Germinal center (tissue), 1 donor: ENCODE measurements around the gene NBPF14.
A peak's percentile ranks its signal among the peaks of the same experiment; 100 is the strongest.
"Not testable (repeated sequence)": the region's sequence is repeated elsewhere in the genome, so short reads cannot be mapped to it uniquely, and the experiment has no call there.

ENCODE experiments used
- DNase-seq: peaks from one replicate; pipeline ENCODE4 v3.0.0; 2012; ENCODE audit warnings: mixed read lengths, low spot score

Gene NBPF14

GRCh38 chr1:148595911-148596310 is at the start of gene NBPF14:
Gene NBPF14 (minus strand): TSS chr1:148596011. CDS start chr1:148595717, 294 bp downstream.
- not testable (repeated sequence) for DNase-seq

- not testable (repeated sequence) for DNase-seq
These were observed 29.6 kb upstream of the NBPF14 start for GRCh38 chr1:148625451-148625850.

GRCh38 chr1:148618216-148618615 is 22.4 kb upstream of the NBPF14 start:
- not testable (repeated sequence) for DNase-seq

- not testable (repeated sequence) for DNase-seq
These were observed 9.5 kb upstream of the NBPF14 start for GRCh38 chr1:148605266-148605665.

GRCh38 chr1:148595360-148595759 is 451 bp downstream of the NBPF14 start:
- not testable (repeated sequence) for DNase-seq

DNA sequence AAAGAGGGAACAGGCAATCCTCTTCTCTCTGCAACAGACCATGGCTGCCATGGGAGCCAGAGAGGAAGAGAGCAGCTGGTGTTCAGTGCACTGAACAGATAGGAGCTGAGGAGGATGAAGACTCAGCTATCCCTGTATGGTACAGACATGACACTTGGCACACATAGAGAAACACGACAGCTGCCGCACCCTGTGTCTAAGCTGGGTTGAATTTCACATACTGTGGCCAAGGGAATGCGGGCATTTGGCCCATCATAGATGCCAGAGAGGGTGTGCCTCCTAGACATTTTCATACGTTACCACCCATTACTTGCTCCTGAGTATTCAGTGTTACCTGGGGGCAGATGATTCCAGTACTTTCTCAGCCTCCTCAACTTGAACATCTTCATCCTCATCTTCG is 4.7 kb downstream of the NBPF14 start:
- not testable (repeated sequence) for DNase-seq

- DNase-seq = not testable (repeated sequence)
These were observed 63.7 kb downstream of the NBPF14 start for GRCh38 chr1:148532158-148532557.

DNA sequence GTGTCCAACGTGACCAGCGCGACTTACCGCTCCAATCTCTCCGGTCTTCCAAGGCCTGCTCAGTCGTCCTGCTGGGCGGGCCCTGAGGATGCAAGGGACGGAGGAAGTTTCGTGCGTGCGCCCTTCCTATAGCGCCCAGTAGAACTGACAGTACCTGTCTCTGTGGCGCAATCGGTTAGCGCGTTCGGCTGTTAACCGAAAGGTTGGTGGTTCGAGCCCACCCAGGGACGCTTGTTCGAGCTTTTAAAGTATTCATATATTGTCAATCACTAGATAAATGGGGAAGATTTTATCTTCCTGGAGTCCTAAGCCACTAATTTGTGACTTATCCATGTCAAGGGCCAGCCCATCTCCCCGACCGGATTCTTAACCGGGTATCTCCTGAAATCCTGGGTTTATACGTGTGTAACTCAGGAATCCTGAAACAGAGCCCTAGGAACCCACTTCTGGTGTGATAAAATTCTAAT is 66.7 kb downstream of the NBPF14 start:
- DNase-seq = not testable (repeated sequence)

DNA sequence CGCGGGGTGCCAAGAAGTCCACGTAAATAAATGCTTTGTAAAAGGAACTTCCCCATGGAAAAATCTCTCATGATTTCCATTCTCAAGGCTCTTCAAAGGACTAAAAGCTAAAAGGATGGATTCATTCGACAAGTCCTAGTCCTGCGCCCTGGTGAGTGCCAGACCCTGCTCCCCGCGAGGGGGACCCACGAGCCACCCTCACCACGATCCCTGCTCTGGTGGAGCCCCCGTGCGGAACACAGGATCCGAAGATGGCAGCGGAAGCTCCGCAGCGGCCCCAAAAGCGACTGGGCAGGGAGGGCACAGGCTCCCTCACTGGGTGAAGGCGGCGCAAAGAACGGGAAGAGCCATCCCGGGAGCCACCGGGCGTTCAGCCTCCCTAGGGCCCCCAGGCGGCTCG is 67.2 kb downstream of the NBPF14 start:
- DNase-seq = not testable (repeated sequence)

GRCh38 chr1:148526587-148526986 is 69.2 kb downstream of the NBPF14 start:
- DNase-seq = not testable (repeated sequence)

GRCh38 chr1:148523205-148524144 is 72.3 kb downstream of the NBPF14 start:
- not testable (repeated sequence) for DNase-seq

GRCh38 chr1:148522561-148523204 is 73.1 kb downstream of the NBPF14 start:
- peak; percentile 69 for DNase-seq

DNA sequence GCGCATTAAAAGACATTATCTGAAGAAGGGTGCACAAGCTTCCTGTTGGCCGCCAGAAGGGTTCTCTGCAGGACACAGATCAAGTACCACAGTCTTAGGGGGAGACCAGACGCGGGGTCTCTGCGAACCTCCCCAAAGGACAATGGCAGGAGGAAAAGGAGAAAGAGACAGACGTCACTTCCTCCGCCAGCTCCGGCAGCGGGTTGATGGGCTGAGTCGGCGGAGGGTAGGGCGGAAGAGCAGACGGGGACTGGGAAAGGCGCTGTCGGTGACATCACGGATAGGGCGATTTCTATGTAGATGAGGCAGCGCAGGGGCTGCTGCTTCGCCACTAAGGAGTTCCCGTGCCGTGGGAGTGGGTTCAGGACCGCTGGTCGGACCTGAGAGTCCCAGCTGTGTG is 73.7 kb downstream of the NBPF14 start:
- not testable (repeated sequence) for DNase-seq

- DNase-seq = not testable (repeated sequence)
These were observed 81.5 kb downstream of the NBPF14 start for GRCh38 chr1:148514310-148514709.

GRCh38 chr1:148512571-148513184 is 83.1 kb downstream of the NBPF14 start:
- not testable (repeated sequence) for DNase-seq

DNA sequence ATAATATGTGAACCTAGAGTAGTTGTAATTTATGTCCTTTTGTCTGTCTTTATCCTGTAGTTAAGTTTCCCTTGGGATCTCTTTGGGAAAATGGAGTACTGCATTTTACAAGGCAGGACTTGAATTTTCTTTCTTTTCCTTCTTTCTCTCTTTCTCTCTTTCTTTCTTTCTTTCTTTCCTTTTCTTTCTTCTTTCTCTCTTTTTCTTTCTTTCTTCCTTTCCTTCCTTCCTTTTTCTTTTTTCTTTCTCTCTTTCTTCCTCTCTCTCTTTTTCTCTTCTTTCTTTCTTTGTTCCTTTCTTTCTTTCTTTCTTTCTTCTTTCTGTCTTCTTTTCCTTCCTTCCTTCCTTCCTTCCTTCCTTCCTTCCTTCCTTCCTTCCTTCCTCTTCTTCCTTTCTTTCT is 101.9 kb downstream of the NBPF14 start:
- not testable (repeated sequence) for DNase-seq

DNA sequence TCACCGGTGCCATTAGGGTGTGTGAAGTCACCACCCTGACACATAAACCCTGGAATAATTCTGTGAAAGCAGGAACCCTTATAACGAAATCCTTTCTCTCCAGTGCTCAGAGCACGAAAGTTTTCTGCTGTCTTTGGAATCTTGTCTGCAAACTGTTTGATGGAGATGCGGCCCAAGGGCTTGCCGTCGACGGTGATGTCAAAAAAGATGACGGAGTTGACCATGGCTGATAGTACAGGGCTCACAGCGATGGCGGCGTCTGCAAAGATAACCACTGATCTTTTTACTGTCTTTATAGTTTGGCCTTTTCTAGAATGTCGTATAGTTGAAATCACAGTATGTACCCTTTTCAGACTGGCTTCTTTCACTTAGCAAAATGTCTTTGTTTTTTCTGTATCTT is 112.8 kb downstream of the NBPF14 start, which contains the start of gene PPIAL4G:
TSS of gene PPIAL4G (minus strand) at position 274 of the 400 bp plus-strand sequence. CDS start at position 224, 50 bp downstream.
- DNase-seq = not testable (repeated sequence)
